OCI-LY1 (cell line): Measurements from ENCODE around the gene IGF2BP3.
A peak's percentile ranks its signal among the peaks of the same experiment; 100 is the strongest.

Experiments
- H2AFZ ChIP-seq: fragments of 200-600 bp; sonication (generic), shearing (Covaris generic); 2 replicates; pipeline ENCODE4 v1.6.0; 2014; ENCODE audit warnings: antibody characterized with exemption, mild to moderate bottlenecking, low read length
- H3F3A ChIP-seq: fragments of 200-600 bp; sonication (generic), shearing (Covaris generic); 2 replicates; pipeline ENCODE4 v1.6.0; 2014; ENCODE audit warnings: mild to moderate bottlenecking, antibody characterized with exemption, low read length, moderate library complexity; ENCODE audit not compliant: insufficient read depth
- H3K27ac ChIP-seq: fragments of 200-600 bp; sonication (generic); 2 replicates; pipeline ENCODE4 v1.5.1; 2014; ENCODE audit warnings: low read length, mixed run types, mild to moderate bottlenecking, low read depth; ENCODE audit not compliant: poor library complexity, severe bottlenecking
- H3K27me3 ChIP-seq: fragments of 200-600 bp; sonication (generic); 2 replicates; pipeline ENCODE4 v1.6.0; 2014; ENCODE audit warnings: antibody characterized with exemption, mild to moderate bottlenecking, low read length, moderate library complexity; ENCODE audit not compliant: insufficient read depth
- H3K36me3 ChIP-seq: fragments of 200-600 bp; sonication (generic); 2 replicates; pipeline ENCODE4 v1.6.1; 2014; ENCODE audit warnings: mild to moderate bottlenecking, antibody characterized with exemption, low read length, moderate library complexity, mixed read lengths; ENCODE audit not compliant: insufficient read depth
- H3K4me1 ChIP-seq: fragments of 200-600 bp; sonication (generic); 2 replicates; pipeline ENCODE4 v1.5.1; 2014; ENCODE audit warnings: mild to moderate bottlenecking, low read length, moderate library complexity; ENCODE audit not compliant: insufficient read depth, severe bottlenecking
- H3K4me2 ChIP-seq: fragments of 200-600 bp; sonication (generic), shearing (Covaris generic); 2 replicates; pipeline ENCODE4 v1.6.1; 2014; ENCODE audit warnings: low read length
- H3K4me3 ChIP-seq: fragments of 200-600 bp; sonication (generic); 2 replicates; pipeline ENCODE4 v1.5.1; 2014; ENCODE audit warnings: low read length, low read depth, mild to moderate bottlenecking, mixed read lengths; ENCODE audit not compliant: poor library complexity, severe bottlenecking
- H3K79me2 ChIP-seq: fragments of 200-600 bp; shearing (Covaris generic); 2 replicates; pipeline ENCODE4 v1.6.1; 2016; ENCODE audit warnings: mixed run types, low read length, mixed read lengths; ENCODE audit not compliant: insufficient read depth
- H3K9ac ChIP-seq: fragments of 200-600 bp; sonication (generic), shearing (Covaris generic); 2 replicates; pipeline ENCODE4 v1.6.1; 2014; ENCODE audit warnings: mild to moderate bottlenecking, low read length, mixed read lengths
- H3K9me2 ChIP-seq: fragments of 200-600 bp; sonication (generic), shearing (Covaris generic); 2 replicates; pipeline ENCODE4 v1.6.1; 2014; ENCODE audit warnings: low read depth, mild to moderate bottlenecking, low read length, mixed read lengths
- H3K9me3 ChIP-seq: fragments of 200-600 bp; shearing (Covaris generic); 2 replicates; pipeline ENCODE4 v1.6.1; 2014; ENCODE audit warnings: low read length, mixed read lengths
- H4K20me1 ChIP-seq: fragments of 200-600 bp; sonication (generic), shearing (Covaris generic); 2 replicates; pipeline ENCODE4 v1.6.0; 2016; ENCODE audit warnings: mild to moderate bottlenecking, low read length; ENCODE audit not compliant: insufficient read depth
- CTCF ChIP-seq: fragments of 200-600 bp; sonication (generic), shearing (Covaris generic); IDR thresholded peaks from 2 replicates; pipeline ENCODE4 v1.5.1; 2017; ENCODE audit warnings: mild to moderate bottlenecking, antibody characterized with exemption, low read length, moderate library complexity, mixed read lengths
- EZH2 ChIP-seq: fragments of 200-600 bp; sonication (generic), shearing (Covaris generic); IDR thresholded peaks from 2 replicates; pipeline ENCODE4 v1.8.0; 2017; ENCODE audit warnings: borderline replicate concordance, mixed run types, mild to moderate bottlenecking, antibody characterized with exemption, low read length, moderate library complexity, mixed read lengths

Gene IGF2BP3

GRCh38 chr7:23272275-23272674 is 198.0 kb downstream of the IGF2BP3 start:
- TF ChIP-seq CTCF (no peak), EZH2 (no peak)
- H3F3A ChIP-seq: peaks cover 6% of the 10 kb centered on the region; the same call in 1 of the 2 replicates
- peaks cover 1% of the 10 kb centered on the region; the same call in 1 of the 2 replicates for H3K9me3 ChIP-seq
- H3K27me3 ChIP-seq: no peaks in the 10 kb centered on the region
- peaks cover 42% of the 10 kb centered on the region for H3K4me1 ChIP-seq
- no peak overlapping the region for H2AFZ ChIP-seq
- no peak overlapping the region for H3K4me3 ChIP-seq
- H3K79me2 ChIP-seq: no peaks in the 10 kb centered on the region
- no peaks in the 10 kb centered on the region; the same call in 1 of the 2 replicates for H3K36me3 ChIP-seq
- H3K4me2 ChIP-seq: peak overlapping the region; percentile 78; the same call in 1 of the 2 replicates
- no peak overlapping the region for H3K9ac ChIP-seq
- no peaks in the 10 kb centered on the region for H3K9me2 ChIP-seq
- H4K20me1 ChIP-seq: no peaks in the 10 kb centered on the region
- H3K27ac ChIP-seq: no peak overlapping the region

GRCh38 chr7:23268746-23269145 is 201.5 kb downstream of the IGF2BP3 start:
- no peaks in the 10 kb centered on the region for H4K20me1 ChIP-seq
- H3K36me3 ChIP-seq: no peaks in the 10 kb centered on the region; the same call in 1 of the 2 replicates
- H3K9ac ChIP-seq: no peak overlapping the region

GRCh38 chr7:23268167-23268566 is 202.1 kb downstream of the IGF2BP3 start:
- H3K9me3 ChIP-seq: peaks cover 3% of the 10 kb centered on the region; the same call in 1 of the 2 replicates
- no peaks in the 10 kb centered on the region for H3K79me2 ChIP-seq
- H4K20me1 ChIP-seq: no peaks in the 10 kb centered on the region
- no peak overlapping the region for H3K4me3 ChIP-seq
- no peak overlapping the region for H3K27ac ChIP-seq
- H3K36me3 ChIP-seq: no peaks in the 10 kb centered on the region; the same call in 1 of the 2 replicates
- H3K4me2 ChIP-seq: no peak overlapping the region
- H3F3A ChIP-seq: no peaks in the 10 kb centered on the region
- no peaks in the 10 kb centered on the region for H3K9me2 ChIP-seq
- peaks cover 13% of the 10 kb centered on the region for H3K4me1 ChIP-seq
- H2AFZ ChIP-seq: no peak overlapping the region
- no peak for TF ChIP-seq CTCF
- no peak for TF ChIP-seq EZH2
- H3K9ac ChIP-seq: no peak overlapping the region
- H3K27me3 ChIP-seq: no peaks in the 10 kb centered on the region

More at GRCh38 chr7:23268746-23269145, 201.5 kb downstream of the IGF2BP3 start:
- TF ChIP-seq EZH2 (no peak), CTCF (no peak)
- Histone ChIP-seq H3K4me3 (no peak overlapping the region), H2AFZ (no peak overlapping the region), H3K79me2 (no peaks in the 10 kb centered on the region), H3K9me3 (peaks cover 3% of the 10 kb centered on the region; the same call in 1 of the 2 replicates), H3K4me2 (no peak overlapping the region), H3F3A (no peaks in the 10 kb centered on the region), H3K27me3 (no peaks in the 10 kb centered on the region), H3K9me2 (no peaks in the 10 kb centered on the region), H3K27ac (no peak overlapping the region), H3K4me1 (peaks cover 16% of the 10 kb centered on the region)
